ENCODE data around the gene RUNDC1.

DNA sequence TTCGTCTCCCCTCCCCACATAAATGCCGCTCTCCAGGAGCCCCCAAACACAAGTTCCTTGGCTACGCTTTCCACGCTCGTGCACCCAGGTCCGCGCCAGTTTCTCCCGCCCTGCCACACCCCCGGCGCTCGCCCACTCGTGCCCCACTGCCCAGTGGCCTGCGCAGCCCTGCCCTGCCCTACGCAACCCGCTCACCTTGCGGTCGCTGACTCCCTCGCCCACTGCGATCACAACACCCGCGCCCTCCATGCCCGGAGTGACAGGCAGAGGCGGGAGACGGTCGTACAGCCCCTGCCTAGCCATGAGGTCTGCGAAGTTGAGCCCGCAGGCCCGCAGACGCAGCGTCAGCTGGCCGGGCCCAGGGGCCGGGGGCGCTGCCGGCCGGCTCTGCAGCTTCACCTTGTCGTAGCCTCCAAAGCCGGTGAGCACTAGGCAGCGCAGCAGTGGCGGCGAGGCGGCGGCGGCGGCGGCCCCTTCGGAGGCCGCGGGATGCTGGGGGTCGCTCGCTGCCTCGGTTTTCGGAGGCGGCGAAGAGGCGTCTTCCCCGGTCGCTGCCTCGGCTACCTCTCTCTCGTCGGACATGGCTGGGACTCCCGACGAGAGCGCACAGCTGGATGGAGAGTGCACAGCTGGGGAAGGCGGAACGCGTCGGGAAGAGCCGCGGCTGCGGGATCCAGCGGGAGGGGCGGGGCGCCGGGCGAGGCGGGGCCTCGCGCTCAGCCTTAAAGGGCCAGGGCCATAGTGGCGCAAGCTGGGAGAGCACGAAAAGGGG lies 41.6 kb downstream of the RUNDC1 start, which contains the start of gene VAT1:
- TF ChIP-seq, protein P1, sequence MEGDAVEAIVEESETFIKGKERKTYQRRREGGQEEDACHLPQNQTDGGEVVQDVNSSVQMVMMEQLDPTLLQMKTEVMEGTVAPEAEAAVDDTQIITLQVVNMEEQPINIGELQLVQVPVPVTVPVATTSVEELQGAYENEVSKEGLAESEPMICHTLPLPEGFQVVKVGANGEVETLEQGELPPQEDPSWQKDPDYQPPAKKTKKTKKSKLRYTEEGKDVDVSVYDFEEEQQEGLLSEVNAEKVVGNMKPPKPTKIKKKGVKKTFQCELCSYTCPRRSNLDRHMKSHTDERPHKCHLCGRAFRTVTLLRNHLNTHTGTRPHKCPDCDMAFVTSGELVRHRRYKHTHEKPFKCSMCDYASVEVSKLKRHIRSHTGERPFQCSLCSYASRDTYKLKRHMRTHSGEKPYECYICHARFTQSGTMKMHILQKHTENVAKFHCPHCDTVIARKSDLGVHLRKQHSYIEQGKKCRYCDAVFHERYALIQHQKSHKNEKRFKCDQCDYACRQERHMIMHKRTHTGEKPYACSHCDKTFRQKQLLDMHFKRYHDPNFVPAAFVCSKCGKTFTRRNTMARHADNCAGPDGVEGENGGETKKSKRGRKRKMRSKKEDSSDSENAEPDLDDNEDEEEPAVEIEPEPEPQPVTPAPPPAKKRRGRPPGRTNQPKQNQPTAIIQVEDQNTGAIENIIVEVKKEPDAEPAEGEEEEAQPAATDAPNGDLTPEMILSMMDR (conservative IDR thresholded peaks at IDR 0.05) = no peak
- TF ChIP-seq ZFX (IDR thresholded peaks at IDR 0.05) = peak; percentile 42; the same call in 1 of the 2 replicates

Data from C4-2B (cell line).